ENCODE results near the gene PBX4. TPM values are rescaled to one million over a fixed set of nuclear protein-coding genes. Genes with fewer than 3 reads are reported as not detected.
A peak's percentile ranks its signal among the peaks of the same experiment; 100 is the strongest.

The PBX4 gene
- total and polyA plus RNA-seq, 2 experiments from 2014 or later, result 2.6 to 4.1 TPM

DNA sequence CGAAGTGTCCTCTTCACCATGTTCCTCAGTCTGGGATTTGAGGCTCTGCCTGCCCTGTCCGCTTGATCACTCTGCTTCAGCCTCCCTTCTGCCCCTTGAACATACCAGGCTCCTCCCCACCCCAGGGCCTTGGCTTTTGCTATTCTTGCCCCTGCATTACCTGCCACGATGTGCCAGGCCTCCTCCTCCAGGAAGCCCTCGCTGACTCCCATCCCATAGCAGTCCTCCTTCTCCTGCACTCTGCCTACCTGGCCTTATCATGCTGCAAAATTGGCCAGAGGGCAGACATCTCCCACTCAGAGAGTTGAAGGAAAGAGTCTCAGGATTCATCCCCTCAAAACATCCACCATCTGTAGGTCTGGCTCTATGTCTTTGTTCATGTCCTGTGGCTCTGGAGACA is 87.6 kb downstream of the PBX4 start (continued):
- TF ChIP-seq, protein P1, sequence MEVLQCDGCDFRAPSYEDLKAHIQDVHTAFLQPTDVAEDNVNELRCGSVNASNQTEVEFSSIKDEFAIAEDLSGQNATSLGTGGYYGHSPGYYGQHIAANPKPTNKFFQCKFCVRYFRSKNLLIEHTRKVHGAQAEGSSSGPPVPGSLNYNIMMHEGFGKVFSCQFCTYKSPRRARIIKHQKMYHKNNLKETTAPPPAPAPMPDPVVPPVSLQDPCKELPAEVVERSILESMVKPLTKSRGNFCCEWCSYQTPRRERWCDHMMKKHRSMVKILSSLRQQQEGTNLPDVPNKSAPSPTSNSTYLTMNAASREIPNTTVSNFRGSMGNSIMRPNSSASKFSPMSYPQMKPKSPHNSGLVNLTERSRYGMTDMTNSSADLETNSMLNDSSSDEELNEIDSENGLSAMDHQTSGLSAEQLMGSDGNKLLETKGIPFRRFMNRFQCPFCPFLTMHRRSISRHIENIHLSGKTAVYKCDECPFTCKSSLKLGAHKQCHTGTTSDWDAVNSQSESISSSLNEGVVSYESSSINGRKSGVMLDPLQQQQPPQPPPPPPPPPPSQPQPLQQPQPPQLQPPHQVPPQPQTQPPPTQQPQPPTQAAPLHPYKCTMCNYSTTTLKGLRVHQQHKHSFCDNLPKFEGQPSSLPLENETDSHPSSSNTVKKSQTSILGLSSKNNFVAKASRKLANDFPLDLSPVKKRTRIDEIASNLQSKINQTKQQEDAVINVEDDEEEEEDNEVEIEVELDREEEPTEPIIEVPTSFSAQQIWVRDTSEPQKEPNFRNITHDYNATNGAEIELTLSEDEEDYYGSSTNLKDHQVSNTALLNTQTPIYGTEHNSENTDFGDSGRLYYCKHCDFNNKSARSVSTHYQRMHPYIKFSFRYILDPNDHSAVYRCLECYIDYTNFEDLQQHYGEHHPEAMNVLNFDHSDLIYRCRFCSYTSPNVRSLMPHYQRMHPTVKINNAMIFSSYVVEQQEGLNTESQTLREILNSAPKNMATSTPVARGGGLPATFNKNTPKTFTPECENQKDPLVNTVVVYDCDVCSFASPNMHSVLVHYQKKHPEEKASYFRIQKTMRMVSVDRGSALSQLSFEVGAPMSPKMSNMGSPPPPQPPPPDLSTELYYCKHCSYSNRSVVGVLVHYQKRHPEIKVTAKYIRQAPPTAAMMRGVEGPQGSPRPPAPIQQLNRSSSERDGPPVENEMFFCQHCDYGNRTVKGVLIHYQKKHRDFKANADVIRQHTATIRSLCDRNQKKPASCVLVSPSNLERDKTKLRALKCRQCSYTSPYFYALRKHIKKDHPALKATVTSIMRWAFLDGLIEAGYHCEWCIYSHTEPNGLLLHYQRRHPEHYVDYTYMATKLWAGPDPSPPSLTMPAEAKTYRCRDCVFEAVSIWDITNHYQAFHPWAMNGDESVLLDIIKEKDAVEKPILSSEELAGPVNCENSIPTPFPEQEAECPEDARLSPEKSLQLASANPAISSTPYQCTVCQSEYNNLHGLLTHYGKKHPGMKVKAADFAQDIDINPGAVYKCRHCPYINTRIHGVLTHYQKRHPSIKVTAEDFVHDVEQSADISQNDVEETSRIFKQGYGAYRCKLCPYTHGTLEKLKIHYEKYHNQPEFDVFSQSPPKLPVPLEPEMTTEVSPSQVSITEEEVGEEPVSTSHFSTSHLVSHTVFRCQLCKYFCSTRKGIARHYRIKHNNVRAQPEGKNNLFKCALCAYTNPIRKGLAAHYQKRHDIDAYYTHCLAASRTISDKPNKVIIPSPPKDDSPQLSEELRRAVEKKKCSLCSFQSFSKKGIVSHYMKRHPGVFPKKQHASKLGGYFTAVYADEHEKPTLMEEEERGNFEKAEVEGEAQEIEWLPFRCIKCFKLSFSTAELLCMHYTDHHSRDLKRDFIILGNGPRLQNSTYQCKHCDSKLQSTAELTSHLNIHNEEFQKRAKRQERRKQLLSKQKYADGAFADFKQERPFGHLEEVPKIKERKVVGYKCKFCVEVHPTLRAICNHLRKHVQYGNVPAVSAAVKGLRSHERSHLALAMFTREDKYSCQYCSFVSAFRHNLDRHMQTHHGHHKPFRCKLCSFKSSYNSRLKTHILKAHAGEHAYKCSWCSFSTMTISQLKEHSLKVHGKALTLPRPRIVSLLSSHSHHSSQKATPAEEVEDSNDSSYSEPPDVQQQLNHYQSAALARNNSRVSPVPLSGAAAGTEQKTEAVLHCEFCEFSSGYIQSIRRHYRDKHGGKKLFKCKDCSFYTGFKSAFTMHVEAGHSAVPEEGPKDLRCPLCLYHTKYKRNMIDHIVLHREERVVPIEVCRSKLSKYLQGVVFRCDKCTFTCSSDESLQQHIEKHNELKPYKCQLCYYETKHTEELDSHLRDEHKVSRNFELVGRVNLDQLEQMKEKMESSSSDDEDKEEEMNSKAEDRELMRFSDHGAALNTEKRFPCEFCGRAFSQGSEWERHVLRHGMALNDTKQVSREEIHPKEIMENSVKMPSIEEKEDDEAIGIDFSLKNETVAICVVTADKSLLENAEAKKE (CRISPR knock-in tag; IDR thresholded peaks at IDR 0.05), result no peak
- no peak for TF ChIP-seq CREB1 (CRISPR knock-in tag; IDR thresholded peaks at IDR 0.05; ENCODE audit: low read depth)
- no peak for TF ChIP-seq JUNB (IDR thresholded peaks at IDR 0.05; ENCODE audit: unreplicated experiment)
- no peak for TF ChIP-seq EZH2 (IDR thresholded peaks at IDR 0.05; ENCODE audit: low read depth, unreplicated experiment)

DNA sequence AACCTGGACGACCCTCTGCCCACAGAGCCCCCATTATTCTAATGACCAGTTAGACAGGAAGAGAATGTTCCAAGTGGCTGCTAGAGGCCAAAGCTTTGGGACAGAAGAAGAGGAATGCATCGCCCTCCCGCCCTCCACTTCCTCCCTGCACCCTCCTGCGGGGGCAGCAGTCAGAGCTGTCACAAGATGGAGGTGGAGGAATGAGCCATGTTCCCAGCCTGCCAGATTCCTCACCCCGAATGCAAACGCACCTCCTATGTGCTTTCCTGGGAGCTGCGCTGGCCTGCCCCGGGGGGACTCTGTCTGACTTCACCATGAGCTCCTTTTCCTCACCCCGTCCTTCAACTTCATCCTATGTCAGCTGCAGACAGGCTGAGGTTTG is 88.1 kb downstream of the PBX4 start:
- H3K27ac Mint-ChIP-seq, result no peak overlapping the region
- H3K36me3 Mint-ChIP-seq (ENCODE audit: low read depth), result peaks cover 32% of the 10 kb centered on the region
- Histone ChIP-seq H3K27me3 (ENCODE audit: insufficient read depth) (0 out of 2 replicates have a peak, but pooled peaks cover 3% of the 10 kb centered on the region), H4K20me1 (replicated peaks; ENCODE audit: insufficient read depth) (peaks cover 3% of the 10 kb centered on the region; the same call in 1 of the 2 replicates), H2AFZ (no peak overlapping the region), H3K4me3 (no peak overlapping the region), H3K27ac (ENCODE audit: low read depth) (no peak overlapping the region), H3K9me2 (ENCODE audit: insufficient read depth) (no peaks in the 10 kb centered on the region), H3F3A (replicated peaks; ENCODE audit: low read depth) (peaks cover 27% of the 10 kb centered on the region), H3K4me2 (no peak overlapping the region), H3K36me3 (ENCODE audit: insufficient read depth) (no peaks in the 10 kb centered on the region), H3K79me2 (replicated peaks; ENCODE audit: insufficient read depth) (peaks cover under 1% of the 10 kb centered on the region; the same call in 1 of the 2 replicates), H3K4me1 (ENCODE audit: insufficient read depth) (peaks cover 6% of the 10 kb centered on the region; the same call in 1 of the 2 replicates)
- ATAC-seq (peak; percentile 8), DNase-seq (ENCODE audit: low spot score) (peak; percentile 71)
- no peaks in the 10 kb centered on the region for H3K9me3 Mint-ChIP-seq
- H3K4me1 Mint-ChIP-seq, result peaks cover 42% of the 10 kb centered on the region
- peaks cover 14% of the 10 kb centered on the region for H3K27me3 Mint-ChIP-seq (ENCODE audit: insufficient read depth, low read depth, poor library complexity)
- no peak for TF ChIP-seq EZH2phosphoT487 (IDR thresholded peaks at IDR 0.05; ENCODE audit: unreplicated experiment)
- TF ChIP-seq, protein P2, sequence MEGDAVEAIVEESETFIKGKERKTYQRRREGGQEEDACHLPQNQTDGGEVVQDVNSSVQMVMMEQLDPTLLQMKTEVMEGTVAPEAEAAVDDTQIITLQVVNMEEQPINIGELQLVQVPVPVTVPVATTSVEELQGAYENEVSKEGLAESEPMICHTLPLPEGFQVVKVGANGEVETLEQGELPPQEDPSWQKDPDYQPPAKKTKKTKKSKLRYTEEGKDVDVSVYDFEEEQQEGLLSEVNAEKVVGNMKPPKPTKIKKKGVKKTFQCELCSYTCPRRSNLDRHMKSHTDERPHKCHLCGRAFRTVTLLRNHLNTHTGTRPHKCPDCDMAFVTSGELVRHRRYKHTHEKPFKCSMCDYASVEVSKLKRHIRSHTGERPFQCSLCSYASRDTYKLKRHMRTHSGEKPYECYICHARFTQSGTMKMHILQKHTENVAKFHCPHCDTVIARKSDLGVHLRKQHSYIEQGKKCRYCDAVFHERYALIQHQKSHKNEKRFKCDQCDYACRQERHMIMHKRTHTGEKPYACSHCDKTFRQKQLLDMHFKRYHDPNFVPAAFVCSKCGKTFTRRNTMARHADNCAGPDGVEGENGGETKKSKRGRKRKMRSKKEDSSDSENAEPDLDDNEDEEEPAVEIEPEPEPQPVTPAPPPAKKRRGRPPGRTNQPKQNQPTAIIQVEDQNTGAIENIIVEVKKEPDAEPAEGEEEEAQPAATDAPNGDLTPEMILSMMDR (conservative IDR thresholded peaks at IDR 0.05; ENCODE audit: low read depth in 2 of 2), result peak in 1 of 2 experiments; percentile 24; a peak in 2 of 4 replicates
- no peak overlapping the region for H3K4me3 Mint-ChIP-seq

All from GM23338 (cell line).